Neutrophil (primary cell): ENCODE measurements around the gene MRGPRF.

Experiments used
- H3K27ac ChIP-seq: fragments of 200-600 bp; sonication (generic); 2 replicates; pipeline ENCODE4 v1.5.1; 2016; ENCODE audit warnings: mild to moderate bottlenecking, moderate library complexity
- H3K27me3 ChIP-seq: fragments of 200-600 bp; sonication (generic); 2 replicates; pipeline ENCODE4 v1.6.0; 2016; ENCODE audit warnings: mild to moderate bottlenecking
- H3K36me3 ChIP-seq: fragments of 200-600 bp; sonication (generic); 2 replicates; pipeline ENCODE4 v1.5.1; 2017
- H3K4me1 ChIP-seq, 2 experiments: fragments of 200-600 bp in 1 of 2; sonication (generic) in 1 of 2; 1 replicate in 1 of 2; 2 replicates in 1 of 2; pipeline versions ENCODE4 v1.5.1 to v1.6.1; 2013 to 2016; ENCODE audit warnings: low read depth in 1 of 2, low read length in 1 of 2, mild to moderate bottlenecking in 1 of 2, moderate library complexity in 1 of 2; ENCODE audit not compliant: control insufficient read depth in 1 of 2, insufficient read depth in 1 of 2
- H3K4me3 ChIP-seq, 2 experiments: fragments of 200-600 bp in 1 of 2; sonication (generic) in 1 of 2; 1 replicate in 1 of 2; 2 replicates in 1 of 2; pipeline ENCODE4 v1.5.1; 2013 to 2016; ENCODE audit warnings: low read depth in 1 of 2, low read length in 1 of 2, mild to moderate bottlenecking in 1 of 2, moderate library complexity in 1 of 2
- H3K9me3 ChIP-seq: fragments of 200-600 bp; sonication (generic); 2 replicates; pipeline ENCODE4 v1.5.1; 2016
- TF ChIP-seq, protein P1 (sequence below): fragments of 200-600 bp; sonication (generic); IDR thresholded peaks from 2 replicates; pipeline ENCODE4 v1.5.1; 2016; ENCODE audit warnings: antibody characterized with exemption

MRGPRF gene

DNA sequence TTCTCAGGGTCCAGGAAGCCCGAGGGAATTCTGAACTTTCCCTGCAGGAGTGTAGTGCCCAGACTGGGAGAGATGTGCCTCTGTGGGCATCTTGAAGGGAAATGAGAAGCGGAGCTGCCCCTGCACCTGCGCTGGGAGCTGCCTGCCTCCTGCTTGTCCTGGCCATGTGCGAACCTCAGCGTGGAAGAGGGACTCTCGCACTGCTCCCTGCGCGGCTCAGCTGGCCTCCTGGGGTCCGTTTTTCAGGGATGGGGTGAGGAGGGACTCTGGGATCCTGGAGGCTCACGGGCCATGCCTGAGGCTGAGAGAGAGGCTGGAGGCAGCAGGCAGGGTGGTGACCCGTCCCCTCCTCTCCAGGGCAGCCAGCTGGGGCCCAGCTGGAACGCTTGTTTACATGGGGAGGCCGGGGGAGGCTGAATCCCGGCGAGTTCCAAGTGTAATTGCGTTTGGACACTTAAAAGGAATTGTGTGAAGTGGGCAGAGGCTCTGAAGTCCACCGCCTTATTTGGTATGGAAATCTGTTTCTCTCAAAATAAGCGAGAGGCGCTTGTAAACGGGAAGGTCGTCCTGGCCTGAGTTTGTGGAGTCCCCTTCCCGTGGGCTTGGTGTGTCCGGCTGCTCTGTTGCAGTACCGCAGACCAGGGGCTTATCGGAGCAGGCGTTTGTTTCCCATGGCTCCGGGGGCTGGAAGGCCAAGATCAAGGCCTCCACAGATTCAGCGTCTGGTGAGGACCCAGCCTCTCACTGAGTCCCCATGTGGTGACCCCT, 1.2 kb upstream of the MRGPRF start:
- peaks cover 64% of the 10 kb centered on the region for H3K27me3 ChIP-seq
- H3K4me3 ChIP-seq, result no peak overlapping the region
- H3K36me3 ChIP-seq, result no peaks in the 10 kb centered on the region
- no peak overlapping the region for H3K27ac ChIP-seq
- H3K4me1 ChIP-seq, result peaks cover 0 to 7% of the 10 kb centered on the region in 2 experiments
- TF ChIP-seq, protein P1, sequence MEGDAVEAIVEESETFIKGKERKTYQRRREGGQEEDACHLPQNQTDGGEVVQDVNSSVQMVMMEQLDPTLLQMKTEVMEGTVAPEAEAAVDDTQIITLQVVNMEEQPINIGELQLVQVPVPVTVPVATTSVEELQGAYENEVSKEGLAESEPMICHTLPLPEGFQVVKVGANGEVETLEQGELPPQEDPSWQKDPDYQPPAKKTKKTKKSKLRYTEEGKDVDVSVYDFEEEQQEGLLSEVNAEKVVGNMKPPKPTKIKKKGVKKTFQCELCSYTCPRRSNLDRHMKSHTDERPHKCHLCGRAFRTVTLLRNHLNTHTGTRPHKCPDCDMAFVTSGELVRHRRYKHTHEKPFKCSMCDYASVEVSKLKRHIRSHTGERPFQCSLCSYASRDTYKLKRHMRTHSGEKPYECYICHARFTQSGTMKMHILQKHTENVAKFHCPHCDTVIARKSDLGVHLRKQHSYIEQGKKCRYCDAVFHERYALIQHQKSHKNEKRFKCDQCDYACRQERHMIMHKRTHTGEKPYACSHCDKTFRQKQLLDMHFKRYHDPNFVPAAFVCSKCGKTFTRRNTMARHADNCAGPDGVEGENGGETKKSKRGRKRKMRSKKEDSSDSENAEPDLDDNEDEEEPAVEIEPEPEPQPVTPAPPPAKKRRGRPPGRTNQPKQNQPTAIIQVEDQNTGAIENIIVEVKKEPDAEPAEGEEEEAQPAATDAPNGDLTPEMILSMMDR, result no peak
- no peaks in the 10 kb centered on the region for H3K9me3 ChIP-seq

DNA sequence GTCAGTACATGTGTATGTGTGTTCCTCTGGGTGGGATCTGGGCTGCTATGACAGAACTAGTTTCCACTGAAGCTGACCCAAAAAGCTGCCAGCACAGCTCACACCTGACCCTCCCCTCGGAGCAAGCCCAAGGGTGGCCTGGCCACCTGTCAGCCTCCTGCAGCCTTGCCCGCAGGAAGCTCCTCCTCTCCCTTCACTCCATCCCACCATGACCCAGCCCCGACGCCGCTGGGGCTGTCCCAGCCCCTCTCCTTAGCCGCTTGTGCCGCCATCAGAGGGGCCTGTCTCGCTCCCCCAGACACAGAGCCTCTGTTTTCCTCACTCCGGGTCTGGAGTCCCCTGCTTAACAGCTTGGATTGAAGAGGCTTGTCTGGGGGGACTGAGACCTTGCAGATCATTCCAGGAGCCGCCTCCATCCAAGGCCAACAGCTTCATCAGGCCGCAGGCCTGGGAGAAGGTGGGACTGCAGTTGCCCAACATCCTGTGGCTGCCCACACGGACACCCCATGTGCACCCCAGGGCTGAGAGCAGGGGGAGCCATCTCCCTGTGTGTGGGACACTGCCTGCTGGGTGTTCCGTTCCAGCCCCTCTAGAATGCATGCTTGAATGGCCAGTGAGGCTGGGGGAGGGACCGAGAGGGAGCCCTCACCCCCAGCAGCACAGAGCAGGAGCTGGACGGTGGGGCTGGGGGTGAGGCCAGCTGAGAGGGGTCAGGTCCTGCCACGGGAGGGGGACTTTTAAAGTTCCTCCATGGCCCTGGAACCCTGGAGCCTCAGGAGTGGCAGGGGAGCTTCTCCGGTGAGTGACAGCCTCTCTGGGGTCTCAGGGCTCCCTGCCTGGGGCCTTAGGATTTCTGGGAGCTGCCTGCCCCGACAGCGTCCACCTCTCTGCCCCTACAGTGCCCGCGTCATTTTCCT, 696 bp downstream of the MRGPRF start:
- Histone ChIP-seq H3K27ac (no peak overlapping the region), H3K4me3 (no peak overlapping the region), H3K4me1 (peaks cover 0 to 7% of the 10 kb centered on the region in 2 experiments), H3K27me3 (peaks cover 82% of the 10 kb centered on the region), H3K9me3 (no peaks in the 10 kb centered on the region), H3K36me3 (no peaks in the 10 kb centered on the region)
- TF ChIP-seq, protein P1, result no peak

DNA sequence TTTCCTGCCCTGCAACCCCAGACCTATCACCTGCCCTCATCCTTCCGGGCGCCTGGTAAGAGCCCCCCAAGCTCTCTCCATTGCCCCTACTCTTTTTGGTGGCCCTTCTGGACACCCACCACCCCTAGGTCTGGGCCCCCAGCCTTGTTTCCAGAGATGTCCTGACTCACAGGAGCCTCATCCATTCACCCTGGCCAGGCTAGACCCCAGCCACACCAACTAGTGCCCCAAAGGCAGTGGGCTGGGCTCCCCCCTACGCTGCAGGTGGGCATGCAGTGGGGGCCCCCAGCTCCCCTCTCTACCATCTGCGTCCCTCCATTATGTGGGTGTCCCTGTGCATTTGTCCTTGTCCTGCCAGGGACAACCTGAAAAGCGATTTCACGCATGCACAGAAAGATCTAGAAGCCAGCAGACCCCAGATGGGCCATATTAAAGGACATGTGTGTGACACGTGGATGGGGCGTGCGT, 1.4 kb downstream of the MRGPRF start:
- Histone ChIP-seq H3K9me3 (no peaks in the 10 kb centered on the region), H3K27ac (no peak overlapping the region), H3K4me1 (peaks cover 0 to 7% of the 10 kb centered on the region in 2 experiments), H3K27me3 (peaks cover 89% of the 10 kb centered on the region), H3K36me3 (no peaks in the 10 kb centered on the region), H3K4me3 (no peak overlapping the region)
- TF ChIP-seq, protein P1, result no peak

DNA sequence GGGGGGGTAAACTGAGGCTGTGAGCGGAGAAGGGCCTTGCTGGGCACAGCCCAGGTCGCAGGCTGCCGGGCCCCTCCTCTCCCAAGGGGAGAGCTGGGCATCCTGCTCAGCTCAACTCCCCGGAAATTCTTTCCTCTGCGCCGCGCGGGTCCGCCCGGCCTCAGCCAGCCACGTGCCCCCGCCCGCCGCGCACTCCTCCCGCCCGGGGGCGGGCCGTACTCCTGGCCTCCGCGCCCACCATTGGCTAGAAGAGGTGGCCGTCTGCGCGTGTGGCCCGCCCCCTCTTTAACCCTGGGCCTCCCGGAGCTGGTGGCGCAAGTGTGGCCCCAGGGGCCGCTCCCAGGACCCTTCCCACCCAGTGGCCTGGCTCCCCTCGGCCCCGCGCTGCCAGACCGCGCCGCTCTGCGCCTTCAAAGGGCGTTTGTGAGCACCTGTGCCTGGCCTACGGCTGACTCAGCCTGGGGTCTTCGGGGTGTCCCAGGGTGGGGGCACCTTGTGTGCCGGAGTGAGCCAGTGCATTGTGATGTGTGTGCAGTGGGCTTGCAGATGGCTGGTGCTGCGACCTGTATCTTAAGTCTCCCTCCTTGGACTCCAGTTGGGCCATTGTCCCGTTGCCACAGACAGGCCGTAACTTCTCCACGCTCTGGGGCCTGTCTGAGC, 2.0 kb downstream of the MRGPRF start:
- Histone ChIP-seq H3K27me3 (peaks cover 94% of the 10 kb centered on the region), H3K27ac (no peak overlapping the region), H3K9me3 (no peaks in the 10 kb centered on the region), H3K4me1 (peaks cover 0 to 7% of the 10 kb centered on the region in 2 experiments), H3K36me3 (no peaks in the 10 kb centered on the region), H3K4me3 (no peak overlapping the region)
- TF ChIP-seq, protein P1, result no peak

DNA sequence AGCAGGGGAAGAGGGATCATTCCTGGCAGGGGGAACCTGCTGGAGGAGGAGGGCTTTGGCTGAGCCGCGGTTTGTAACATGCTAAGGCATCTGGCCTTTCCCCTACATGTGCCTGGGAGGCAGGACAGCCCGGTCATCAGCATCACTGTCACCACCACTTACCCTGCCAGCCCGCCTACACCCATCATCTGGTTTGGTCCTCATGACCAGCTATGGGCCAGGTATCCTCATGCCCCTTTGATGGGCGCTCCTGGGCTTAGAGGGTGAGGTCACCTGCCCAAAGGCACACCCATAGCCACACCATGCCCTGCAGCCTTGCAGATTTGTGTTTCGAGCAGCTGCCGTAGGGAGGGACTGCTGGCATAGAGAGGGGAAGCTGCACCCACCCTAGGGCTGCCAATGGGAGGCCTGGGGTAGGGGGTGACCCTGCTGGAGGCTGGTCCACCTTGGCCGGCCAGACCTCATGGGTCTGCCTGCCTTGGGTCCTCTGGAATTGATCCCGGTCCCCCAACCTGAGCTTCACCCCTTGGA, 2.6 kb downstream of the MRGPRF start:
- TF ChIP-seq, protein P1, result no peak
- Histone ChIP-seq H3K27me3 (peaks cover 98% of the 10 kb centered on the region), H3K4me3 (no peak overlapping the region), H3K27ac (no peak overlapping the region), H3K9me3 (no peaks in the 10 kb centered on the region), H3K4me1 (peaks cover 0 to 7% of the 10 kb centered on the region in 2 experiments), H3K36me3 (no peaks in the 10 kb centered on the region)
